ENCODE data around the gene GFY. TPM values are rescaled to one million over a fixed set of nuclear protein-coding genes. Genes with fewer than 3 reads are reported as not detected.

Gene GFY
- total and polyA plus RNA-seq, 9 of the 15 experiments (the other 6 are each of a cell fraction or from before 2014, with no cell fraction given): 0.06 to 0.40 (median 0.19) TPM; not detected in 3

- in situ Hi-C loops (cut with MboI): no loop called here
- Histone ChIP-seq H4K20me1 (replicated peaks; ENCODE audit: control insufficient read depth, insufficient read depth, low read length) (no peaks in the 10 kb centered on the region), H3K4me2 (ENCODE audit: insufficient read depth, low read length) (peak overlapping the region; percentile 80), H3K4me3 (peak overlapping the region; percentile 12; the same call in 1 of the 2 replicates), H3K27ac (ENCODE audit: extremely low read depth, low read depth, low read length) (peak overlapping the region; percentile 56; the same call in 2 of the 3 replicates), H3K36me3 (ENCODE audit: control insufficient read depth, insufficient read depth, low read length) (no peaks in the 10 kb centered on the region; the same call in 2 of the 3 replicates), H3K9ac (ENCODE audit: insufficient read depth in 1 of 2, low read depth in 2 of 2, low read length in 2 of 2) (peak overlapping the region; percentile 58 to 87), H3K9me1 (ENCODE audit: control insufficient read depth, insufficient read depth, low read length) (no peaks in the 10 kb centered on the region), H2AFZ (ENCODE audit: low read depth, low read length) (peak overlapping the region; percentile 93), H3K4me1 (replicated peaks in 1 of 2; ENCODE audit: control insufficient read depth in 2 of 2, insufficient read depth in 2 of 2, low read length in 2 of 2) (peaks cover 44 to 83% of the 10 kb centered on the region in 2 experiments), H3K27me3 (ENCODE audit: control insufficient read depth in 2 of 2, insufficient read depth in 2 of 2, low read length in 2 of 2) (no peaks in the 10 kb centered on the region), H3K9me3 (replicated peaks; ENCODE audit: control insufficient read depth, insufficient read depth, low read depth, low read length) (no peaks in the 10 kb centered on the region), H3K79me2 (ENCODE audit: control insufficient read depth, insufficient read depth, low read length) (peaks cover 9% of the 10 kb centered on the region)
- intact Hi-C loops (cut with micrococcal nuclease): no loop called here
- 4% methylated on average over 45 of the region's 45 CpGs for WGBS (ENCODE audit: insufficient coverage, low coverage, missing lambda C conversion rate)
- FAIRE-seq (peak; percentile 67), DNase-seq (ENCODE audit: extremely low read depth in 1 of 4, low spot score in 3 of 4) (peak; percentile 69 to 73 (median 70)), ATAC-seq (peak; percentile 79)
- no TSS peak for BruUV-seq (replicated peaks)
- ChIA-PET POLR2A (interaction anchor here (1.4 to 1.7 kb wide), 2 partner anchors 11 to 12 kb away, joined by 3 to 4 read pairs; no protein-coding TSS in a partner anchor), CTCF (ENCODE audit: low intra/inter-chr PET ratio) (no interaction called here)
- TF ChIP-seq SRSF1 (IDR thresholded peaks at IDR 0.05; ENCODE audit: low read depth, low read length) (no peak), TCFL5 (CRISPR knock-in tag; conservative IDR thresholded peaks at IDR 0.05) (no peak), ARID1B (IDR thresholded peaks at IDR 0.05) (no peak), NR4A1 (CRISPR knock-in tag; IDR thresholded peaks at IDR 0.05) (no peak), NR4A1 (tag; IDR thresholded peaks at IDR 0.05) (no peak), FOXA1 (IDR thresholded peaks at IDR 0.05; ENCODE audit: borderline replicate concordance) (no peak), NCOA2 (IDR thresholded peaks at IDR 0.05; ENCODE audit: partially characterized antibody in 2 of 2) (no peak), DIDO1 (tag; IDR thresholded peaks at IDR 0.05; ENCODE audit: low read depth) (no peak), LARP7 (IDR thresholded peaks at IDR 0.05) (no peak), MTA3 (IDR thresholded peaks at IDR 0.05; ENCODE audit: borderline replicate concordance) (0 out of 2 replicates have a peak, but pooled peaks have one; percentile 38), FOXP1 (CRISPR knock-in tag; IDR thresholded peaks at IDR 0.05) (no peak), ZNF695 (CRISPR knock-in tag; IDR thresholded peaks at IDR 0.05) (no peak), RBM34 (IDR thresholded peaks at IDR 0.05; ENCODE audit: borderline replicate concordance, insufficient read depth, low read length) (no peak), ATF2 (CRISPR knock-in tag; IDR thresholded peaks at IDR 0.05) (no peak), HIVEP1 (CRISPR knock-in tag; IDR thresholded peaks at IDR 0.05) (no peak), FOS (IDR thresholded peaks at IDR 0.05; ENCODE audit: extremely low read depth, insufficient read length) (no peak), NELFE (IDR thresholded peaks at IDR 0.05; ENCODE audit: insufficient read depth, insufficient read length) (no peak), RAD21 (CRISPR knock-in tag; conservative IDR thresholded peaks at IDR 0.05 in 1 of 2, IDR thresholded peaks at IDR 0.05 in 1 of 2) (no peak), ELK3 (CRISPR knock-in tag; IDR thresholded peaks at IDR 0.05) (no peak), XRCC5 (IDR thresholded peaks at IDR 0.05; ENCODE audit: low read depth, low read length) (no peak), EZH2 (IDR thresholded peaks at IDR 0.05; ENCODE audit: borderline replicate concordance, low read depth, low read length) (no peak), POLR2A (conservative IDR thresholded peaks at IDR 0.05) (peak; percentile 65), MIER1 (IDR thresholded peaks at IDR 0.05; ENCODE audit: low read depth) (peak; percentile 35; the same call in 1 of the 2 replicates)
Measured at GRCh38 chr19:49427855-49428546, 2.8 kb downstream of the GFY start.
